Neuronal stem cell (in vitro differentiated cells): ENCODE measurements around the gene TADA3. TPM values are rescaled to one million over a fixed set of nuclear protein-coding genes. Genes with fewer than 3 reads are reported as not detected.
A peak's percentile ranks its signal among the peaks of the same experiment; 100 is the strongest.

Experiments used
- DNase-seq: peaks from one replicate; pipeline ENCODE4 v3.0.0-alpha.2; 2013; ENCODE audit warnings: low spot score
- H2AFZ ChIP-seq: one replicate; pipeline ENCODE4 v1.6.1; 2013; ENCODE audit warnings: mild to moderate bottlenecking, low read length, inconsistent platforms
- H2AK5ac ChIP-seq: 2 replicates; pipeline ENCODE4 v1.6.1; 2013; ENCODE audit warnings: low read depth, mild to moderate bottlenecking, inconsistent platforms, low read length, moderate library complexity, mixed read lengths
- H2BK120ac ChIP-seq: 2 replicates; pipeline ENCODE4 v1.6.1; 2013; ENCODE audit warnings: low read depth, mild to moderate bottlenecking, inconsistent platforms, low read length, moderate library complexity, mixed read lengths
- H2BK12ac ChIP-seq: one replicate; pipeline ENCODE4 v1.6.1; 2013; ENCODE audit warnings: low read length, inconsistent platforms
- H2BK15ac ChIP-seq: 2 replicates; pipeline ENCODE4 v1.6.1; 2013; ENCODE audit warnings: mild to moderate bottlenecking, low read length, inconsistent platforms, mixed read lengths
- H2BK5ac ChIP-seq: one replicate; pipeline ENCODE4 v1.6.1; 2013; ENCODE audit warnings: inconsistent platforms, mild to moderate bottlenecking, low read length, moderate library complexity
- H3K14ac ChIP-seq: one replicate; pipeline ENCODE4 v1.6.1; 2013; ENCODE audit warnings: low read length, inconsistent platforms
- H3K18ac ChIP-seq: 2 replicates; pipeline ENCODE4 v1.6.1; 2013; ENCODE audit warnings: low read length, inconsistent platforms
- H3K23ac ChIP-seq: 2 replicates; pipeline ENCODE4 v1.6.1; 2013; ENCODE audit warnings: low read depth, mild to moderate bottlenecking, mixed read lengths, low read length, inconsistent platforms; ENCODE audit not compliant: poor library complexity
- H3K27ac ChIP-seq: replicated peaks from 3 replicates; pipeline ENCODE4 v1.5.1; 2013; ENCODE audit warnings: low read length, inconsistent platforms
- H3K27me3 ChIP-seq, 3 experiments: 2 replicates each; pipeline ENCODE4 v1.6.1; 2013; ENCODE audit warnings: low read length in 3 of 3, mild to moderate bottlenecking in 2 of 3, inconsistent platforms in 1 of 3, low read depth in 1 of 3, mixed read lengths in 1 of 3, moderate library complexity in 1 of 3; ENCODE audit not compliant: control insufficient read depth in 3 of 3, insufficient read depth in 3 of 3
- H3K36me3 ChIP-seq, 2 donors: replicated peaks in 1 of 2; 2 replicates each; pipeline ENCODE4 v1.6.1; 2013; ENCODE audit warnings: low read length in 2 of 2; ENCODE audit not compliant: control insufficient read depth in 2 of 2, insufficient read depth in 2 of 2
- H3K4ac ChIP-seq: 2 replicates; pipeline ENCODE4 v1.6.1; 2013; ENCODE audit warnings: inconsistent platforms, mild to moderate bottlenecking, low read length, moderate library complexity
- H3K4me1 ChIP-seq, 2 donors: 1 replicate in 1 of 2; 2 replicates in 1 of 2; pipeline ENCODE4 v1.6.1; 2013; ENCODE audit warnings: low read length in 2 of 2, low read depth in 1 of 2; ENCODE audit not compliant: control insufficient read depth in 2 of 2, insufficient read depth in 1 of 2
- H3K4me2 ChIP-seq: one replicate; pipeline ENCODE4 v1.6.1; 2013; ENCODE audit warnings: mild to moderate bottlenecking, low read length, inconsistent platforms; ENCODE audit not compliant: insufficient read depth, poor library complexity, severe bottlenecking
- H3K4me3 ChIP-seq, 2 donors: 2 replicates each; pipeline ENCODE4 v1.5.1; 2013; ENCODE audit warnings: low read length in 2 of 2, mild to moderate bottlenecking in 2 of 2, inconsistent platforms in 1 of 2, moderate library complexity in 1 of 2
- H3K79me1 ChIP-seq: one replicate; pipeline ENCODE4 v1.6.1; 2013; ENCODE audit warnings: low read depth, mild to moderate bottlenecking, inconsistent platforms, low read length, moderate library complexity
- H3K9ac ChIP-seq: one replicate; pipeline ENCODE4 v1.6.1; 2013; ENCODE audit warnings: mild to moderate bottlenecking, low read depth, low read length, inconsistent platforms; ENCODE audit not compliant: poor library complexity
- H3K9me3 ChIP-seq, 2 donors: replicated peaks in 1 of 2; 2 replicates each; pipeline versions ENCODE3 to v1.6.1; 2013; ENCODE audit warnings: low read length in 2 of 2, mild to moderate bottlenecking in 2 of 2, inconsistent platforms in 1 of 2, low read depth in 1 of 2, mixed read lengths in 1 of 2, moderate library complexity in 1 of 2; ENCODE audit not compliant: control insufficient read depth in 2 of 2, insufficient read depth in 1 of 2
- H4K8ac ChIP-seq: one replicate; pipeline ENCODE4 v1.6.1; 2013; ENCODE audit warnings: low read depth, mild to moderate bottlenecking, inconsistent platforms, low read length, moderate library complexity
- H4K91ac ChIP-seq: one replicate; pipeline ENCODE4 v1.6.1; 2013; ENCODE audit warnings: low read length, low read depth, mild to moderate bottlenecking, inconsistent platforms; ENCODE audit not compliant: poor library complexity
- WGBS, 2 donors: extraction: QIAGEN DNeasy Blood & Tissue Kit; methylation state at CpG; one replicate each; pipeline ENCODE4 v1.1.7; 2013; ENCODE audit warnings: missing lambda C conversion rate in 2 of 2, mixed read lengths in 1 of 2; ENCODE audit not compliant: insufficient read length in 2 of 2, insufficient replicate concordance in 1 of 2; ENCODE audit errors: extremely low coverage in 2 of 2; 5-methylcytosine and 5-hydroxymethylcytosine counted together
- polyA plus RNA-seq, 2 experiments: library from polyadenylated mRNA; stranded (reverse); fragments of 200-250 nt; gene quantifications; one replicate each; pipeline ENCODE4 v1.2.3, GENCODE V29; 2013

The TADA3 gene
- polyA plus RNA-seq (2013, experiment 1 of 2) = 66.2 TPM
- 65.3 TPM for polyA plus RNA-seq (2013, experiment 2 of 2)

DNA sequence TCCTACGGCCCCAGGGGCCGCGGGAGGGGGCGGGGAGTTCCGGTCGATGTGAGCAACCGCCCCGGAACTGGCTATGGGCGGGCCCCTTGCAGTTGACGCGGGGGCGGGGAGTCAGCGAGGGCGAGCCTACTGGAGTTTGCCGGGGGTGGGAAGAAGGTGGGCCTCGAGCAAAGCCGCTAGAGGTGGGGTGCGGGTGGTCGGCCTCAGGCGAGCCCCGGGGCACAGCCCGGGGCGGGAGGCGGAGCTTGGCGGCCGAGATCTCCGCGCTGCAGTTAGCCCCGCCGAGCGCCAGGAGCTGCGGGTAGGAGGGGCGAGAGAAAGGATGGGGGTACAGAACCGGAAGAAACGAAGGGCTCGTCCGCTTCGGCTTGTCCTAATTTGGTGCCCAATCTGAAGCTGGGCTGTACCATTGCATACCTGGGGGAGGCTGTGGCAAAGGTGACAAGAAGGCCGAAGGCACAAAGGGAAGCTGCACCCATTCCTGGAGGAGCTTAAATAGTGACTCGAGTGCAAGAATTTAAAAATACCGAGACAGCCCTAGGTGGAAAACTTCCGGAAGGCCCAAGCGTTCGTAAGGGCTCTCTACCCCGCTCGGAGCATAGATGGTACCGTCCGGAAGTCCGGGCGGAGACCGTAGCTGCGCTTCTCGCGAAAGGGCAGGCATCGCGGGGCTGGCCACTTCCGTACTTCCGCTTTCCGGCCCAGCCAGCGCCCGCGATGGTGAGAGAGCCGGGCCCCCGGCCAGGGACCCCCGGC is at the start of gene TADA3, which contains the start of gene ARPC4:
Gene TADA3, minus strand, starts transcription at position 69 of the 756 bp plus-strand sequence. CDS start 1,007 bp downstream, outside the sequence.
Gene ARPC4, plus strand, starts transcription at position 678 of the 756 bp plus-strand sequence. Its CDS starts 40 bp downstream, at position 718.
- Histone ChIP-seq H3K4me2 (peak within 1 kb of the TSS; percentile 77), H3K9ac (peak within 1 kb of the TSS; percentile 95), H2BK15ac (no peak within 1 kb of the TSS), H4K8ac (no peak within 1 kb of the TSS), H3K14ac (no peak within 1 kb of the TSS), H3K36me3 (peaks cover 29 to 65% of the 10 kb centered on the region in 2 donors), H3K4me1 (peaks cover 7 to 9% of the 10 kb centered on the region in 2 donors), H3K9me3 (no peaks in the 10 kb centered on the region), H3K4ac (peak within 1 kb of the TSS; percentile 86), H2AK5ac (peak within 1 kb of the TSS; percentile 13), H3K18ac (peak within 1 kb of the TSS; percentile 90), H2AFZ (peak within 1 kb of the TSS; percentile 98), H4K91ac (peak within 1 kb of the TSS; percentile 11), H3K4me3 (peak within 1 kb of the TSS; percentile 71 to 88), H3K23ac (peak within 1 kb of the TSS; percentile 86), H2BK12ac (no peak within 1 kb of the TSS), H2BK5ac (peak within 1 kb of the TSS; percentile 4), H3K79me1 (peaks cover 3% of the 10 kb centered on the region), H2BK120ac (no peak within 1 kb of the TSS), H3K27ac (peak within 1 kb of the TSS; percentile 98), H3K27me3 (no peaks in the 10 kb centered on the region)
- WGBS, 2 donors = no CpG with 5 or more reads among the region's 65 CpGs
- peak; percentile 98 for DNase-seq

DNA sequence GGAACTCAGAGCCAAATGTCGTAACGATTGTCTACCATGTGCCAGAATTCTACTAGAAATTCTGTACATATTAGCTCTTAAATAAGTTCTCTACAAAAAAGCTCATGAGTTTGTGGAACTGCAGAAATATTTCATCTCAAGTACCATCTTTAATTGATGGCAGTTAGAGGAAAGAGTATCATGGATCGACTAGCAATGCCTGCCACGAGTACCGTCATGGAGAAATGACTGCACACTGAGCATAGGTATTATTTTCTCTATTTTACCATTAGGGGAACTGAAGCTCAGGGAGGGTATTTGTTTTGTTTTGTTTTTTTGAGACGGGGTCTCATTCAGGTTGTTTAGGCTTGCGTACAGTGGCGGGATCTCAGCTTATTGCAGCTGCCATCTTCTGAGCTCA is 48.7 kb upstream of the TADA3 start:
- no peak overlapping the region for H3K14ac ChIP-seq
- H3K18ac ChIP-seq = no peak overlapping the region
- no peak overlapping the region for H3K23ac ChIP-seq
- peaks cover 2% of the 10 kb centered on the region for H3K79me1 ChIP-seq
- no peak overlapping the region for H2AFZ ChIP-seq
- no peaks in the 10 kb centered on the region for H3K9me3 ChIP-seq
- no peak for DNase-seq
- no peaks in the 10 kb centered on the region for H3K27me3 ChIP-seq
- no peak overlapping the region for H2BK12ac ChIP-seq
- H3K4me2 ChIP-seq = no peak overlapping the region
- whole genome bisulfite sequencing, 2 donors = no CpG with 5 or more reads among the region's 8 CpGs
- H3K4ac ChIP-seq = no peak overlapping the region
- H3K4me3 ChIP-seq = no peak overlapping the region
- peaks cover 31 to 51% of the 10 kb centered on the region in 2 donors for H3K36me3 ChIP-seq
- no peak overlapping the region for H2BK5ac ChIP-seq
- no peak overlapping the region for H2BK120ac ChIP-seq
- no peak overlapping the region for H2AK5ac ChIP-seq
- H4K91ac ChIP-seq = no peak overlapping the region
- H4K8ac ChIP-seq = no peak overlapping the region
- H3K9ac ChIP-seq = no peak overlapping the region
- H3K27ac ChIP-seq = no peak overlapping the region
- no peak overlapping the region for H2BK15ac ChIP-seq
- H3K4me1 ChIP-seq = peaks cover 2 to 4% of the 10 kb centered on the region in 2 donors

DNA sequence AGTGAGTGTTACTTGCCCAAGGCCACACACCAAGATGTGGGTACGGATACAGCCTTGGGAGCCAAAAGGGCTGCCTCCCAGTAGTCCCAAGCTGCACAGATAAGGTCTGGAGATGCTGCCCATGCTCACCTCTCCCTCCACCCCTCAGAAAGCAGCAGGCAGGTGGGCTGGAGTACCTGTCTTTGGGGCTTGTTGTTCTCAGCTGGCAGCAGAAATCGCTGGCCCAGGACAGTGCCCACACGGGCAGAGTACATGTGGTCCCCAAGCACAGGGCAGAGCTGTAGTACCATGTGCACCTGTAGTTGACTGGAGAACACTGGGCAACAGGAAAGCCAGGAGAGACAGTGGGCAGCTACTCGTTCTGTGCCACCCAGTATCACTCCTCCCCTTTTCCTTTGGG is 46.6 kb upstream of the TADA3 start:
- no CpG with 5 or more reads among the region's 4 CpGs for WGBS, 2 donors
- H4K91ac ChIP-seq = no peak overlapping the region
- no peaks in the 10 kb centered on the region for H3K27me3 ChIP-seq
- H3K4ac ChIP-seq = no peak overlapping the region
- no peak overlapping the region for H2BK120ac ChIP-seq
- no peak overlapping the region for H3K27ac ChIP-seq
- no peak overlapping the region for H3K14ac ChIP-seq
- peak overlapping the region; percentile 8 for H3K23ac ChIP-seq
- no peak overlapping the region for H3K9ac ChIP-seq
- peaks cover 45 to 71% of the 10 kb centered on the region in 2 donors for H3K36me3 ChIP-seq
- no peak overlapping the region for H4K8ac ChIP-seq
- H3K4me3 ChIP-seq = no peak overlapping the region
- peaks cover 2% of the 10 kb centered on the region in 2 donors for H3K4me1 ChIP-seq
- H2BK15ac ChIP-seq = no peak overlapping the region
- no peak for DNase-seq
- H3K9me3 ChIP-seq = no peaks in the 10 kb centered on the region
- no peak overlapping the region for H2BK12ac ChIP-seq
- H2BK5ac ChIP-seq = no peak overlapping the region
- no peak overlapping the region for H3K4me2 ChIP-seq
- no peak overlapping the region for H3K18ac ChIP-seq
- H2AK5ac ChIP-seq = no peak overlapping the region
- H3K79me1 ChIP-seq = peaks cover 2% of the 10 kb centered on the region
- no peak overlapping the region for H2AFZ ChIP-seq
